H1 (cell line): Measurements from ENCODE around the gene MRFAP1. TPM values are rescaled to one million over a fixed set of nuclear protein-coding genes. Genes with fewer than 3 reads are reported as not detected.

ENCODE experiments used
- CTCF ChIA-PET: fragments of 300-600 bp; sonication (Branson Sonifier 250); formaldehyde crosslinking; loops from one replicate; lab custom pipeline; 2021; ENCODE audit not compliant: partially characterized antibody; lab: Charles Lee
- POLR2A ChIA-PET: fragments of 300-600 bp; sonication (Branson Sonifier 250); formaldehyde crosslinking; loops from one replicate; lab custom pipeline; 2021; ENCODE audit warnings: inconsistent platforms; ENCODE audit not compliant: partially characterized antibody; lab: Charles Lee
- DNase-seq, 2 experiments: peaks; one replicate each; pipeline versions ENCODE4 v3.0.0 to v3.0.0-alpha.2; 2010 to 2022; ENCODE audit warnings: low spot score in 2 of 2, low read depth in 1 of 2, mixed read lengths in 1 of 2
- FAIRE-seq: peaks from 2 replicates; lab custom pipeline; 2011; peaks lifted over from hg19 to GRCh38; lab: Jason Lieb, UNC
- H2AFZ ChIP-seq: 2 replicates; pipeline ENCODE4 v1.8.1; 2012; ENCODE audit warnings: low read length, inconsistent platforms
- H2AK5ac ChIP-seq: 2 replicates; pipeline ENCODE4 v1.6.1; 2013; ENCODE audit warnings: low read depth, low read length
- H2BK120ac ChIP-seq: replicated peaks from 2 replicates; pipeline ENCODE3; 2013; ENCODE audit warnings: low read depth, low read length, inconsistent platforms
- H2BK12ac ChIP-seq: 2 replicates; pipeline ENCODE4 v1.6.1; 2013; ENCODE audit warnings: low read depth, low read length
- H2BK15ac ChIP-seq: 2 replicates; pipeline ENCODE4 v1.6.1; 2013; ENCODE audit warnings: low read length
- H2BK20ac ChIP-seq: 2 replicates; pipeline ENCODE4 v1.6.1; 2013; ENCODE audit warnings: low read length
- H2BK5ac ChIP-seq: 2 replicates; pipeline ENCODE4 v1.6.1; 2013; ENCODE audit warnings: low read depth, low read length
- H3K14ac ChIP-seq: 2 replicates; pipeline ENCODE4 v1.6.1; 2013; ENCODE audit warnings: inconsistent platforms; ENCODE audit not compliant: insufficient read length
- H3K18ac ChIP-seq: 2 replicates; pipeline ENCODE4 v1.6.1; 2013; ENCODE audit warnings: low read length; ENCODE audit errors: extremely low read depth
- H3K23ac ChIP-seq: 2 replicates; pipeline ENCODE4 v1.6.1; 2013; ENCODE audit warnings: inconsistent platforms; ENCODE audit not compliant: insufficient read length
- H3K23me2 ChIP-seq: 2 replicates; pipeline ENCODE4 v1.6.1; 2013; ENCODE audit warnings: low read depth, low read length
- H3K27ac ChIP-seq: 2 replicates; pipeline ENCODE4 v1.6.1; 2011; ENCODE audit warnings: low read depth, low read length, inconsistent platforms
- H3K27me3 ChIP-seq, 4 experiments: replicated peaks in 1 of 4; 1 replicate in 1 of 4; 2 replicates in 3 of 4; pipeline versions ENCODE4 v1.6.1 to v1.8.1; 2011 to 2013; ENCODE audit warnings: low read length in 3 of 4, mild to moderate bottlenecking in 3 of 4, inconsistent platforms in 2 of 4, mixed read lengths in 2 of 4, moderate library complexity in 1 of 4; ENCODE audit not compliant: control insufficient read depth in 3 of 4, insufficient read depth in 3 of 4; ENCODE audit errors: extremely low read depth in 1 of 4
- H3K36me3 ChIP-seq, 4 experiments: 2 replicates each; pipeline versions ENCODE4 v1.6.1 to v1.8.1; 2011 to 2013; ENCODE audit warnings: mild to moderate bottlenecking in 4 of 4, low read length in 3 of 4, moderate library complexity in 2 of 4, control low read depth in 1 of 4, inconsistent platforms in 1 of 4; ENCODE audit not compliant: insufficient read depth in 4 of 4, control insufficient read depth in 2 of 4
- H3K4ac ChIP-seq: replicated peaks from 2 replicates; pipeline ENCODE3; 2013; ENCODE audit warnings: low read length, low read depth, mixed read lengths, inconsistent platforms; ENCODE audit not compliant: insufficient read length
- H3K4me1 ChIP-seq, 4 experiments: replicated peaks in 1 of 4; 1 replicate in 1 of 4; 2 replicates in 3 of 4; pipeline versions ENCODE4 v1.6.1 to v1.8.1; 2011 to 2013; ENCODE audit warnings: low read length in 3 of 4, inconsistent platforms in 2 of 4, mixed read lengths in 1 of 4; ENCODE audit not compliant: insufficient read depth in 4 of 4, control insufficient read depth in 3 of 4
- H3K4me2 ChIP-seq, 2 experiments: 2 replicates each; pipeline versions ENCODE4 v1.6.1 to v1.8.1; 2011 to 2013; ENCODE audit warnings: low read depth in 2 of 2, low read length in 2 of 2, control low read depth in 1 of 2, inconsistent platforms in 1 of 2, mild to moderate bottlenecking in 1 of 2; ENCODE audit not compliant: insufficient read depth in 1 of 2
- H3K4me3 ChIP-seq, 4 experiments: fragments of 200-600, 300-600 bp in 1 of 4; sonication (generic), shearing (Covaris generic), sonication (Bioruptor Twin) in 1 of 4; 2 replicates each; pipeline versions ENCODE4 v1.5.1 to v1.8.1; 2011 to 2016; ENCODE audit warnings: low read length in 4 of 4, low read depth in 3 of 4, control low read depth in 2 of 4, inconsistent platforms in 2 of 4, mild to moderate bottlenecking in 2 of 4, mixed read lengths in 1 of 4, moderate library complexity in 1 of 4; ENCODE audit not compliant: insufficient read depth in 2 of 4; ENCODE audit errors: extremely low read depth in 1 of 4
- H3K56ac ChIP-seq: replicated peaks from 2 replicates; pipeline ENCODE3; 2013; ENCODE audit warnings: low read depth, mild to moderate bottlenecking, mixed read lengths, low read length, inconsistent platforms; ENCODE audit not compliant: insufficient read length
- H3K79me1 ChIP-seq: 2 replicates; pipeline ENCODE4 v1.6.1; 2013; ENCODE audit warnings: low read depth, low read length, control low read depth
- H3K79me2 ChIP-seq, 2 experiments: 2 replicates each; pipeline versions ENCODE4 v1.6.1 to v1.8.1; 2012 to 2013; ENCODE audit warnings: low read length in 2 of 2, mild to moderate bottlenecking in 2 of 2, inconsistent platforms in 1 of 2; ENCODE audit not compliant: insufficient read depth in 2 of 2, control insufficient read depth in 1 of 2
- H3K9ac ChIP-seq, 4 experiments: replicated peaks in 1 of 4; 1 replicate in 1 of 4; 2 replicates in 3 of 4; pipeline versions ENCODE4 v1.6.1 to v1.8.1; 2011 to 2013; ENCODE audit warnings: low read depth in 3 of 4, low read length in 3 of 4, control low read depth in 2 of 4, mild to moderate bottlenecking in 2 of 4, moderate library complexity in 2 of 4, inconsistent platforms in 1 of 4; ENCODE audit errors: extremely low read depth in 1 of 4
- H3K9me3 ChIP-seq, 2 experiments: 2 replicates each; pipeline versions ENCODE4 v1.6.1 to v1.8.1; 2012 to 2013; ENCODE audit warnings: mild to moderate bottlenecking in 2 of 2, moderate library complexity in 2 of 2, control low read depth in 1 of 2, inconsistent platforms in 1 of 2, low read depth in 1 of 2, low read length in 1 of 2, mixed read lengths in 1 of 2; ENCODE audit not compliant: insufficient read depth in 2 of 2
- H4K20me1 ChIP-seq, 2 experiments: replicated peaks in 1 of 2; 2 replicates each; pipeline versions ENCODE3 to v1.8.1; 2011 to 2013; ENCODE audit warnings: inconsistent platforms in 2 of 2, low read length in 2 of 2, mild to moderate bottlenecking in 1 of 2; ENCODE audit not compliant: insufficient read depth in 2 of 2, control insufficient read depth in 1 of 2
- H4K5ac ChIP-seq: 2 replicates; pipeline ENCODE4 v1.6.1; 2013; ENCODE audit warnings: low read length, low read depth, mixed read lengths, inconsistent platforms; ENCODE audit not compliant: insufficient read length
- H4K8ac ChIP-seq: 2 replicates; pipeline ENCODE4 v1.8.0; 2013; ENCODE audit warnings: mild to moderate bottlenecking, moderate library complexity, low read length, inconsistent platforms; ENCODE audit not compliant: insufficient read depth; ENCODE audit errors: extremely low read depth
- H4K91ac ChIP-seq: replicated peaks from 2 replicates; pipeline ENCODE3; 2013; ENCODE audit warnings: low read length, mixed read lengths, inconsistent platforms; ENCODE audit not compliant: insufficient read length
- PHF8 ChIP-seq: fragments of 200-600 bp; sonication (generic); conservative IDR thresholded peaks from 2 replicates; pipeline ENCODE4 v1.7.1; 2012; ENCODE audit warnings: low read depth, mild to moderate bottlenecking, inconsistent platforms, low read length, moderate library complexity
- WGBS, 2 experiments: shearing (Covaris generic) in 1 of 2; methylation state at CpG; one replicate each; pipeline versions ENCODE4 v1.1.6 to v1.1.7; 2013 to 2015; ENCODE audit warnings: low lambda C conversion rate in 2 of 2, mixed read lengths in 2 of 2, inconsistent platforms in 1 of 2, low coverage in 1 of 2, missing lambda C conversion rate in 1 of 2; ENCODE audit not compliant: insufficient replicate concordance in 2 of 2, insufficient coverage in 1 of 2, insufficient read length in 1 of 2; ENCODE audit errors: extremely low coverage in 1 of 2, missing lambda C conversion rate in 1 of 2; 5-methylcytosine and 5-hydroxymethylcytosine counted together
- polyA plus RNA-seq, 7 experiments: library from polyadenylated mRNA; depleted of rRNA in 3 of 7; stranded (reverse) in 5 of 7; unstranded in 2 of 7; fragments of >200 nt in 5 of 7; fragments of 200-250 nt in 2 of 7; gene quantifications; 1 replicate in 5 of 7; 2 replicates in 1 of 7; 4 replicates in 1 of 7; pipeline versions ENCODE4 v1.2.1 to v1.2.3, GENCODE V29; 2011 to 2013; ENCODE audit warnings: missing spikeins in 2 of 7, mixed read lengths in 2 of 7
- total RNA-seq: library from RNA; stranded (reverse); fragmentation: NEBNext Ultra II Directional; extraction: Animal tissue kit (Norgen Biotek cat#: 25700); gene quantifications from 2 replicates; pipeline ENCODE4 v1.2.1, GENCODE V29; 2021
- TF ChIP-seq, protein P1 (sequence below): IDR thresholded peaks from 2 replicates; pipeline ENCODE4 v1.6.1; 2011; ENCODE audit warnings: low read length, improper control_type of control experiment

Gene MRFAP1
- total and polyA plus RNA-seq, 2 of the 8 experiments (the other 6 are each of a cell fraction or from before 2014, with no cell fraction given) = 108 to 307 TPM

DNA sequence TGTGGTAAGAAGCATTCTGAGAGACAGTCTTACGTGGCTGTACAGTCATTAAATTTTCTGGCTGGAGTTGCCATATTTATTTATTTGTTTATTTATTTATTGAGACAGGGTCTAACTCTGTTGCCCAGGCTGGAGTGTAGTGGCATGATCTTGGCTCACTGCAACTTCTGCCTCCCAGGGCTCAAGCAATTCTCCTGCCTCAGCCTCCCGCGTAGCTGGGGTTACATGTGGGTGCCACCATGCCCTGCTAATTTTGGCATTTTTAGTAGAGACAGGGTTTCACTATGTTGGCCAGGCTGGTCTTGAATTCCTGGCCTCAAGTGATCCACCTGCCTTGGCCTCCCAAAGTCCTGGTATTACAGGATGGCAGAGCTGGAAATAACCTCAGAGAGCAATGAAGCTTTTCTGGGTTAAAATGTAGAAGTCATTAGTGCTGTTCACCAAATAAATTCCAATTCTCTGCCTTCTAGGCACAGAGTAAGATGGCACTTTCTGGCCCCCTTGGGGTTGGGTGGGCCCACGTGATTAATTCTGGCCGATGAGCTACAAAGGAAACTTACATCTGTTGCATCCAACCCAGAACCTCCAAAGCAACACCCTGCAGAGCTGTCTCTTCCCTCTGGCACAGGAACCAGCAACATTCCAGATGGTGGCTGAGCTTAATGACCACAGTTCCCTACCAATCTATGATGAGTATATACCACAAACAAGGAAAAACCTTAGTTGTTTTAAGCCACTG is 4.5 kb downstream of the MRFAP1 start:
- H4K20me1 ChIP-seq = peaks cover 10 to 11% of the 10 kb centered on the region in 2 experiments
- H3K79me2 ChIP-seq = peaks cover 9 to 29% of the 10 kb centered on the region in 2 experiments
- H3K27me3 ChIP-seq = no peaks in the 10 kb centered on the region
- peaks cover 7% of the 10 kb centered on the region for H3K79me1 ChIP-seq
- no peak overlapping the region for H4K91ac ChIP-seq
- H3K27ac ChIP-seq = no peak overlapping the region
- H3K36me3 ChIP-seq = peaks cover 0 to 22% (median 9%) of the 10 kb centered on the region in 4 experiments; a peak in 5 of 8 replicates
- no peak overlapping the region for H3K23ac ChIP-seq
- H2AK5ac ChIP-seq = no peak overlapping the region
- no peak overlapping the region for H3K9ac ChIP-seq
- no peak overlapping the region for H2BK120ac ChIP-seq
- ChIA-PET CTCF (interaction anchor here (0.5 to 0.8 kb wide), 3 partner anchors 22 to 75 kb away, joined by 3 read pairs; no protein-coding TSS in a partner anchor), POLR2A (interaction anchor here (0.6 to 5.7 kb wide), 3 partner anchors 14 to 1977 kb away, joined by 4 to 36 read pairs (median 5); a partner anchor contains a TSS)
- H3K56ac ChIP-seq = no peak overlapping the region
- no peaks in the 10 kb centered on the region; a peak in 1 of 4 replicates for H3K9me3 ChIP-seq
- no peak overlapping the region for H4K8ac ChIP-seq
- H3K14ac ChIP-seq = no peak overlapping the region
- no peak overlapping the region for H4K5ac ChIP-seq
- no peak overlapping the region for H2BK15ac ChIP-seq
- TF ChIP-seq PHF8 = no peak
- TF ChIP-seq, protein P1, sequence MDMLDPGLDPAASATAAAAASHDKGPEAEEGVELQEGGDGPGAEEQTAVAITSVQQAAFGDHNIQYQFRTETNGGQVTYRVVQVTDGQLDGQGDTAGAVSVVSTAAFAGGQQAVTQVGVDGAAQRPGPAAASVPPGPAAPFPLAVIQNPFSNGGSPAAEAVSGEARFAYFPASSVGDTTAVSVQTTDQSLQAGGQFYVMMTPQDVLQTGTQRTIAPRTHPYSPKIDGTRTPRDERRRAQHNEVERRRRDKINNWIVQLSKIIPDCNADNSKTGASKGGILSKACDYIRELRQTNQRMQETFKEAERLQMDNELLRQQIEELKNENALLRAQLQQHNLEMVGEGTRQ = 0 out of 2 replicates have a peak, but pooled peaks have one; percentile 37
- no peak overlapping the region for H2BK5ac ChIP-seq
- FAIRE-seq = no peak
- 69% methylated on average over 5 of the region's 5 CpGs; no CpG with 5 or more reads in 1 of the 2 experiments for WGBS, 2 experiments
- H2BK20ac ChIP-seq = no peak overlapping the region
- no peak for DNase-seq
- H3K23me2 ChIP-seq = peaks cover 9% of the 10 kb centered on the region
- H3K4me3 ChIP-seq = no peak overlapping the region
- no peak overlapping the region for H2AFZ ChIP-seq
- no peak overlapping the region for H3K18ac ChIP-seq
- peaks cover 0 to 9% (median 0%) of the 10 kb centered on the region in 4 experiments; a peak in 3 of 7 replicates for H3K4me1 ChIP-seq
- no peak overlapping the region for H3K4me2 ChIP-seq
- no peak overlapping the region for H3K4ac ChIP-seq
- H2BK12ac ChIP-seq = no peak overlapping the region
